Activated T-cell treated with anti-CD3 and anti-CD28 coated beads, Interleukin-2, amount 50 U/mL, for 48 hours (primary cell): ENCODE data around the gene ADAM8.
"Not testable (repeated sequence)": the region's sequence is repeated elsewhere in the genome, so short reads cannot be mapped to it uniquely, and the experiment has no call there.

Source experiments
- DNase-seq, 2 experiments: peaks; one replicate each; pipeline ENCODE4 v3.0.0-alpha.2; 2020

ADAM8 gene

DNA sequence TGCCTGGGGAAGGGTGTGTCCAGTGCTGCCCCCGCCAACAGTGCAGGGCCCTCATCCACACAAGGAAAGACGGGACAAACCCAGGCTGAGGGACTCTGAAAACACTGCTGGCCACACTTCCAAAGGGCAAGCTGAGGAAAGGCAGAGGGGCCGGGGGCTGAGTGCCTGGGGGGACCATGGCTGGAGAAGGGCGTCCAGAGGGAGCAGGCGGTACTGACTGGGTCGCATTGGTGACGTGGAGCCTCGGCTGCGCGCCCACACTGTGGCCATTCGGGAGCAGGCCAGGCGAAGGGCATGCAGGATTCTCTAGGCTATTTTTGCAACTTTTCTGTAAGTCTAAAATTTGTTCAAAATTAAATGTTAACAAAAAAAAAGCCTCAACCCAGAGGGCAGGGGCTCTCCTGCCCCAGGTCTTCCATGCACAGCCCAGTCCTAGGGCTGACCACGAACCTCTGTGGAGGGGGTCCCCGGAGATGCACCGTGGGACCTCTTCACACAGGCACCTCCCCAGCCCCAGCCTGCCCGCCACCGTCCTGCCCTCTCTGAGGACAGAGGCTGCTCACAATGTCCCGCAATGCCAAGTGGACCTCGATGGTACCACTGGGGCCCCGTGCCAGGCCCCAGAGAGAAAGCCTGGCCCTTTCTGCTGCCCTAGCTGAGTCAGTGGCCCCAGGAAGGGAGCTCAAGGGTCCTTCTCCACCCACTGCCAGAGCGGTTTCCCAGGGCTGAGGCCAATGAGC lies 10.4 kb downstream of the ADAM8 start:
- DNase-seq, result no peak

DNA sequence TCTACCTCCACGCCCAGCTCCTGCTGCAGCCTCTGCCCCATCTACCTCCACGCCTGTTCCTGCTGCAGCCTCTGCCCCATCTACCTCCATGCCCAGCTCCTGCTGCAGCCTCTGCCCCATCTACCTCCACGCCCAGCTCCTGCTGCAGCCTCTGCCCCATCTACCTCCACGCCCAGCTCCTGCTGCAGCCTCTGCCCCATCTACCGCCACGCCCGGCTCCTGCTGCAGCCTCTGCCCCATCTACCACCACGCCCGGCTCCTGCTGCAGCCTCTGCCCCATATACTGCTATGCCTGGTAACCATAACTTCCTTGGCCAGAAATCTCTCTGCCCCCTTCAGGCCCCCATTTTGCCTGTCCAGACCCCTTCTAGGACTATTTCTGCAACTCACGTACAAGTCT lies 11.6 kb downstream of the ADAM8 start:
- DNase-seq, result not testable (repeated sequence)

DNA sequence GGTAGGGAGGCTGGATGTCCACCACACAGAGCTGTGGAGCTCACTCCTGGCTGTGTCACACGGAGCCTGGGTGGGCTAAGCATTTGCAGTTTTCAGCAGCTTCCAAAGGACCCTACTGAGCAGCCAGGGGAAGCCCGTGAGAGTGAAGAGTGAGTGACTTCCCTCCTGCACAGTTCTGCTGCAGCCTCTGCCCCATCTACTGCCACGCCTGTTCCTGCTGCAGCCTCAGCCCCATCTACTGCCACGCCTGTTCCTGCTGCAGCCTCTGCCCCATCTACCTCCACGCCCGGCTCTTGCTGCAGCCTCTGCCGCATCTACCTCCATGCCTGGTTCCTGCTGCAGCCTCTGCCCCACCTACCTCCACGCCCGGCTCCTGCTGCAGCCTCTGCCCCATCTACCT lies 12.2 kb downstream of the ADAM8 start:
- DNase-seq, result no peak

DNA sequence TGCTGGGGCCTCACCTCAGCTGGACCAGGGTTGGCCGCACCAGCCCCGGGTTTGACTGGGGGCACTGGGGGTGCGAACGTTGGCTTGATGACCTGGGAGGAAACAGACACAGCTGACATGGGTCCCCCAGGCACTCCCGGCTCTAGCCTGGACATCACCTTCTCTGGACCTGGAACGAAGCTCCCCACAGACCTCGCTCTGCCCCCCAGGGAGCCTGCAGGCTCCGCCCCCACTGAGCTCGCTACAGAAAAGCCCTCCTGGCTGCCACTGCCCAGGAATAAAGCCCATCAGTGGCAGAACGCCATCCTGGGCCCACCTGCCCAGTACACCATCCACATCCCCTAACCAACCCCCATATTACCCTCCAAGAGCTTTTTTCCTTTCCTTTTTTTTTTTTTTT lies 13.0 kb downstream of the ADAM8 start:
- DNase-seq, result no peak

DNA sequence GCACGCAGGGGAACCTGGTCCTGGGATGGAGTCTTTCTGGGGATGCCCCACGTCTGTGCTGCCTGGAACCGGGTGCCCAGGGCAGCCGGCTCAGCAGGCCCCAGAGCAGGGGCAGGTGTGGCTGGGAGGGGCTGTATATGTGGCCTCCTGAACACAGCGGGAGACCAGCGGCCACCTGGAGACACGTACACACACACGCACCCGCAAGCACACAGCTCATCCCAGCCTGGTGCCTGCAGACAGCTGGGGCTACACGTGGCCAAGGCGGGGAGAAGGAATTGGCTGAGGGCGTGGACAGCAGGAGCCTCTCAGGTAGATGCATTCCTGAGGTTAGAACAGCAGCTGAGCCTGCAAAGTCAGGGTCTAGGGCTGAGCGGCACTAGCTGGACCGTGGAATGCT lies 14.0 kb downstream of the ADAM8 start:
- no peak for DNase-seq

DNA sequence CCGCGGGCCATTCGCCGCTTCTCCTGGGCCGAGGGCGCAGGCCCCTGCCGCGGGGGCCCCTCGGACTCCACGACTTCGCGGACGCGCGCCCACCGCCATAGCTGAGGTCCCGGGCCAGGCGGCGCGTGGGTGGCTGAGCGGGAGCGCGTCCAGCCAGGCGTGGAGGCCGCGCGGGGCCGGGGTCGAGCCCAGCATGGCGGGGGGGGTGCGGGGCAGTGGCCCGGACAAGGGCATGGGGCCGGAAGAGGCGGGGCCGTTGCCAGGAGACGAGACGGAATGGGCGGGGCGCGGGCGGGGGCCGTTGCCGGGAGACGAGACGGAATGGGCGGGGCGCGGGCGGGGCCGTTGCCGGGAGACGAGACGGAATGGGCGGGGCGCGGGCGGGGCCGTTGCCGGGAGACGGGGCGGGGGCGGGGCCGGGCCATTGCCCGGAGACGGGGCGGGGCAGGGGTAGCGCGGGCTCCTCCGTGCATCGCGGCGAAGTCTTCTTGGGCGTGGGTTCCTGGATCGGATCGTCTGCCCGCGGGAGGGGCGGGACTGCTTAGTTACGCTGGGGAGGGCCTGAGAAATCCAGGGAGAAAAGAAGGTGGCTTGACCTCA lies 14.8 kb downstream of the ADAM8 start:
- peak; percentile 91 to 92 for DNase-seq

DNA sequence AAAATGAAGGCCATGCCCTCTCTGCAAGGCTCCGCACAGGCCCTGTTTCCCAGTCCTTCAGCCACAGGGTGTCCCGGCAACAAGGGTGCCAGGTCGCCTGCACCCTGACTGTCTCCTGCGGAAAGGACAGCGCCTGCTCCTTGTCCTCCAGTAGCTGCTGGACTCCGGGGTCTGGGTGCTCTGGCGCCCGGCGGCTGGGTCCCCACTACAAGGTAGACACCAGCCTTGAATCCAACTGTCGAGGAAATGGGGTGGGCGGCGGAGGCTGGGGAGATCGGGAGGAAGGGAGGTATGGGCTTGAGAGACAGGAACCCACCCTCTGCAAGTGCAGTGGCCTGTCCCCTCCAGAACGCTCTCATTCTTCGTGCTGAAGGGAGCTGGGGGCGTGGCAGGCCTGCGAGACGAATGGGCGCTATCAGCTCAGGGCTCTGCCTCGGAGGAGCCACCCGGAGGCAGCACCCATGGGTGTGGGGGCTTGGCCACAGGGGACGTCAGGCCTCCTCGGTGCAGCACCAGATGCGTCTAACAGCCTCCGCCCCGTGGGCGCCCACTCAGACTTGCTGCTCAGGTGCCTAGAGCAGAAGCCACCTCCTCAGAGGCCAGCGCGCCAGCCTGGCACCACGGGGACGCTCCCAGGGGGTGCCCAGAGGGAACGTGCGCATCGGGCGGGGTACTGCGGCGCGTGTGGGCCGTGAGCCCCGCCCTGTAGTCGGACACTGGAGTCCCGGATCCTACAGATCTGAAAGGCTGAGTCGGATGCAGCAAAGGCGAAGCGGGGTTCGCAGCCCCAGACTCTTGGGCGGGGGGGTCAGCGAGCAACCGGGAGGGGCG lies 15.6 kb downstream of the ADAM8 start:
- DNase-seq, result peak; percentile 83 to 85

DNA sequence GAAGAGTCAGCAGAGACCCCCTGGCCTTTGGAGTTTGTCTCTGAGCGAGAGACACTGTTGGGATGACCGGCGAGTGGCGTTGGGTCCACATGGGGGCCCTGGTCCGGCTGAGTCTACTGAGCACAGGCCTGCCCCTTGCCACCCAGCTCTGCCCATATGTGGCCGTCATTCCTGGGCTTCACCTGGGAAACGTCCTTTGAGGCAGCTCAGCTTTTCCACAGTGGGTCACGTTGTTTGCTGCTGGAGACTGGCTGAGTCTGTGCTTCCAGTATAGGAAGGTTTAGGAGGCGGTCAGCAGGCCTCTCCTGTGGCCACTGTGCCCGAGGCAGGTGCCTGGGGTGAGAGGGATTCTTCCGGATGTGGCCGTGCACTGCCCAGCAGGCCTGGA lies 17.1 kb downstream of the ADAM8 start:
- DNase-seq, result no peak

DNA sequence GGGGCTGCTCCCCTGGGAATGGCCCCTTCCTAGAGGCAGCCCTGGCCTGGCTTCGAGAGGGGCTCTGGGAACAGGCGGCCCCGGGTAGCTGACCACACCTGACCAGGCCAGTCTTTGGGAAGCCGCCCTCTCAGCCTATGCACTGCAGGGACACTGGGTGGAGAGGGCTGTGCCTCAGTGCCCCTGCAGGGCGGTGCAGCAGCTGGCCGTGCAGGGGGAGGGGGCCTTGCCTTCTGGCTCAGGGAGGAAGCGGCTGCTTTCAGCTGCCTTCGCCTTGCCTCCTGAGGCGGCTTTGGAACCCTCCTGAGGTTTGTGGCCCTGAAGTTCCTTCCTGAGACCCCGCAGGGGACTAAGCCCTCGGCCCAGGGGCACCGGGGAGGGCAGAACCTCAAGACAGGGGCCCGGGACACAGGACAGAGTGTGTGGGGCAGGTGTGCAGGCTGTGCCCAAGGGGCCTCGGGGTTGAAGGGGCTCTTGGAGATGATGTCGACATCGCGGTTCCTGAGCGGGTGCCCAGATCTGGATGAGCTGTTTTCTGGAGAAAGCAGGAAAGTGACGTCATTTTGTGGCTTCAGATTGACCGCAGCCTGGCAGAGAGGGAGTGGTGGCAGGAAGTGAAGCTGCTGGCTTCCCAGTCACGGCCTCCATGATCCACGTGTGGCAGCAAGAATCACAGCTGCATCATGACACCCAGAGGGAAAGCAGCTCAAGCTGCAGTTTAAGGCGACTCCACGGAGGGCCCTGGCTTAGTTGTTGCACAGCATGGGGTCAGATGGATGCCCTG lies 17.7 kb downstream of the ADAM8 start:
- DNase-seq, result peak; percentile 94

DNA sequence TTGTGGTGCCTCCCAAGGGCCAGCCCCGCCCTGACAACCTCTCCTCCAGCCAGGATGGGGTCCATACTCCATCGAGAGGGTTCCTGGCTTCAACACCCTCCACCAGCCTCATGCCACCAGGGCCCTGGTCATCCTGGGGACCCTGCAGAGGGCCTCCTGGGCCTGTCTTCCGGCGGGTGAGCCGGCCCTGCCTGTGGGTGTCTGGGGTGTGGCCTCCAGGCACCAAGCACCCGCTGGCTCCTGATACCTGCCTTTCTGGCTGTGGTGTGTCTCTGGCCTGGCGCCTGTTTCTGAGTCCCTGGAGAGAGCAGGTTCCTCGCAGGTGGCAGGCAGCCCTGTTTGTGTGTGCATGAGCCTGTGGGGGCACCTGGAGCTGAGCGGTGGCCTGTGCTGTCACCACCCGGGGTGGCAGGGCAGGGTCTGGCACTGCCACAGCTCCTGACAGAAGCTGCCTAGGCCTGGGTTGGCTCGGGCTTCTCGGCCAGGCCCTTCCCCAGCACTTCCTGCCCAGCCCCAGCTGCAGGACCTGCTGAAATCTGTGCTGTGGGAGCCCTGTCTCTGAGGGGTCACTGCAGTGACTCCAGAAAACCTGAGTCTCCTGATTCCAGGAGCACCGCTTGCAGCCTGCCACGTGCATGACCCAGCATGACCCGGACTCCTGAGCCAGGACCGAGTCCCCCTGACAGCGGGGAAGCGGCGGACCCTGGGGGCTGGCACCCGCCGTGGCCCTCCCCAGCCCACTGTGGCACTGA lies 18.4 kb downstream of the ADAM8 start:
- DNase-seq, result peak; percentile 71 to 77

DNA sequence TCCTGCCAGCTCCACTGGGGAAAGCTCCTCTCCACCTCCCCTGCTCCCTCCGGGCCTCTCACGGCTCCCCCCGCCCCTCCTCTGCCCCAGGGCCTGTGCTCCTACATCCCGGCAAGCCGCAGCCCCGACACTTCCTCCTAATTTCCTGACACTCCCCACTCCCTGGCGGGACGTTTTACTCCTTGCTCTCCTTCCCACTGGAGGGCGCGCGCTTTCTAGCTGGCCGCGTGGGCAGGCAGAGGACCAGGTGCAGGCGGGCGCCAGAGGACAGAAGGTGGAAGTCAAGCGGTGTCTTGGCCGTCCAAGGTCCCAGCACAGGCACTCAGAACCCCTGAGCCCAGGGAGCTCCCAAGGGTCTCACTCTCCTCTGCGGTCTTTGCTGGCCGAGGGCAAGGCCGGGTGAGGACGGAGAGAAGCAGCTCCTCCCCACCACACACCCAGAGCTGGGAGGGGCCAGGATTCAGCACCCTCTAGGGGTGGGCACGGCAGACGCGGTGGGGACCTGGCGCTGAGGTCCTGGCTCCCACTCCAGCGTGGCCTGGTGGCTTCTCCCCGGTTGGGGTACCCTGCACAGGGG lies 19.1 kb downstream of the ADAM8 start:
- DNase-seq, result no peak

DNA sequence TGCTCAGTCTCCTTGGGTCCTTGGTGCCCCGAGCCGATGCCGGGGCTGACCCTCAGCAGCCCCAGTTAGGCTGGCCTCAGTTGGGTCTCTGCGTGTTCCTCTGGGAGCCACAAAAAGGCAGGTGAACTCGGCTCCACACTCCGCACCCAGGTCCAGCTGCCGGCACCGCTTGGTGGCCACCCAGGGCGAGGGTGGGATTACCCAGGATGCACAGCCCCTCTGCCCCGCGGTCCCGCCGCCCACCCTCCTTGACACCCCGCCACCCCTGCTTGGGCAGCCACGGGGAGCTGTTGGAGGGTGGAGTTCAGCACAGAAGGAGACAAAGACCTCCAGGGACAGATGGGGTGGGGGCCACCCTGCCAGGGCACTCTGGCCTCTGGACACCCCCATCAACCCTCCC lies 21.3 kb downstream of the ADAM8 start:
- no peak for DNase-seq

DNA sequence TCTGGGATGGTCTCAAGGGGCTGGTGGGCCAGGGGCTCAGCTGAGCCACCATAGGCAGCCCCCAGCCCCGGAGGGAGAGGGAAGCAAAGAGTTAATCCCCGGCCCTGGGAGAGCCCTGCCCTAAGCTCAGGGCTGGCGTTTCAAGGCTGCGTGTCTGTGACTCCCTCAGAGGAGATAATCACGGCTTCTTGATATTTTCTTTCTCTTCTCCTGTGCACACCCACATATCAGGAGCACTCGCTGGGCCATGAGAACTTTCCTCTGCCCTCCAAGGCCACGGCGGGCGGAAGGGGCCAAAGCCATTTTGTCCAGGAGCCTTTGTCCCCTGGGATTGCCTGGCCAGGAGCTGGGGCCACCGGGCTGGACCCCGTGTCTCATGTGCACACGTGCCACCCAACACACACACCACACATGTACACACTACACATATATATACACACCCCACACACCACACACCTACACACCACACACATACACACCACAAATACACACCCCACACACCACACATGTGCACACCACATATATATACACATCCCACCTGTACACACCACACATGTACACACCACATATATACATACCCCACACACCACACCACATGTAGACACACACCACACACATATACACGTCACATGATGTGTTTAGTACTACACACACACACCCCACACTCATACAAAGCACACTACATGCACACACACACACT lies 22.1 kb downstream of the ADAM8 start:
- no peak for DNase-seq

DNA sequence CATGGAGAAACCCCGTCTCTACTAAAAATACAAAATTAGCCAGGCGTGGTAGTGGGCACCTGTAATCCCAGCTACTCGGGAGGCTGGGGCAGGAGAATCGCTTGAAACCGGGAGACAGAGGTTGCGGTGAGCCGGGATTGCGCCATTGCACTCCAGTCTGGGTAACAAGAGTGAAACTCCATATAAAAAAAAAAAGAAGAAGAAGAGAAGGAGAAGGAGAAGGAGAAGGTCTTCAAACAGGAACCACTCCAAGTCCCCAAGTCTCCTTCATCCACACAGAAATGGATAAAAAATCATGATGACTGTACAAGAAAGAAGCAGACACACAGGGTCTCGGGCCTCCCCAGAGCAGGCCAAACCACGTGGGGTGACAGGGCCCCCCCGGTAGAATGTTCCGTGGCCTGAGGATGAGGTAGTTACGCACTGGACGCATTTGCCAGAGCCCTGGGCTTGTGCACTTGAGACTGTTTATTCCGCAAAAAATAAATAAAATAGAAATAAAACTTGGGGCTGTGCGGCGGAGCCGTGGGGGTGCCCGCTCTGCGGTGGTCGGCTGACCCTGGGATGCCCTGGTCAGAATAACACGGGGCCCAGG lies 23.2 kb downstream of the ADAM8 start:
- no peak for DNase-seq

DNA sequence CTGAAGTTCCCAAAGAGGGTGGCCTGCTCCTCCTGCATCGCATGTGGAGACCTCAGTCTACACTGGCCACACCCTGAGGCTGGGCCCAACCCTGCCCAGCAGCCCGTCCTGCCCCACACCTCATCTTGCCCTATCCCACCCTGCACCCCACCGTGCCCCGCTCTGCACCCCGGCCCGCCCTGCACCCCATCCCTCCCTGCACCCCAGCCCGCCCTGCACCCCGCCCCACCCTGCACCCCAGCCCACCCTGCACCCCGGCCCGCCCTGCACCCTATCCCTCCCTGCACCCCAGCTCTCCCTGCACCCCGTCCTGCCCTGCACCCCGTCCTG lies 24.5 kb downstream of the ADAM8 start:
- no peak for DNase-seq

DNA sequence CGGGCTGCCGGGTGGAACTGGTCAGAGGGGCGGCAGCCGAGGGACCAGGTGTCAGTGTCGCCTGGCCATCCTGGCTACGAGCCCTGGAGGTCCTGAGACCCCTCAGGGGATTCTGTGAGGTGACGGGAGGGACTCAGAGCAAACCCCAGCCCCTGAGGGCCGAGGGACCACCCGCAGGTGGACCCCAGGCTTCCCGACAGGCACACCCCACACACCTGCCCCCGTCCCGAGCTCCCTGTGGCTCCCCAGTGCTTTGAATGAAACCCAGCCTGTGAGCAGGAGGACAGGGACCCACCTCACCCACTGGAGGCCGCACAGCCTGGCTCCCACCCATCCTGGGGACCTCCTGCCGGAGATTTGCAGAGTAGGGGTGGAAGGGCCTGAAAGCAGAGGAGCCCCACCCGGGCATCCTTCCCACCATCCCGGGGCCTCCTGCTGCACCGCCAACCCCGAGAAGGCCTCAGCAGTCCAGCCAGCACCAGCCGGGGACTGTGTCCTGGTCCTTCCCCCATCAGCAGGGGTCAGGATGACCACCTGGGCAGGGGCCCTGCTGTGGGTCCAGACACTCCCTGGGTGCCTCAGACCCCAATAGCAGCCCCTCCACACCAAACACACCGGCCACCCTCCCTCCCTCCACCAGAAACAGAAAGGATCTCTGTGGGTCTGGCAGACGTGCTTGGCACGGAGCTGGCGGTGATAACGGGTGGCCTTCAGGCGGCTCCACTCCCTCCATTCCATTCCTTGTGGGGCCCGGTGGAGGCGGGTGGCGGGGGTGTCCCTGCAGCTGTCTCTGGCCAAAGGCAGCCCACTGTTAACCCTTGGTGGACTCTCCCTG lies 25.1 kb downstream of the ADAM8 start:
- DNase-seq, result no peak

DNA sequence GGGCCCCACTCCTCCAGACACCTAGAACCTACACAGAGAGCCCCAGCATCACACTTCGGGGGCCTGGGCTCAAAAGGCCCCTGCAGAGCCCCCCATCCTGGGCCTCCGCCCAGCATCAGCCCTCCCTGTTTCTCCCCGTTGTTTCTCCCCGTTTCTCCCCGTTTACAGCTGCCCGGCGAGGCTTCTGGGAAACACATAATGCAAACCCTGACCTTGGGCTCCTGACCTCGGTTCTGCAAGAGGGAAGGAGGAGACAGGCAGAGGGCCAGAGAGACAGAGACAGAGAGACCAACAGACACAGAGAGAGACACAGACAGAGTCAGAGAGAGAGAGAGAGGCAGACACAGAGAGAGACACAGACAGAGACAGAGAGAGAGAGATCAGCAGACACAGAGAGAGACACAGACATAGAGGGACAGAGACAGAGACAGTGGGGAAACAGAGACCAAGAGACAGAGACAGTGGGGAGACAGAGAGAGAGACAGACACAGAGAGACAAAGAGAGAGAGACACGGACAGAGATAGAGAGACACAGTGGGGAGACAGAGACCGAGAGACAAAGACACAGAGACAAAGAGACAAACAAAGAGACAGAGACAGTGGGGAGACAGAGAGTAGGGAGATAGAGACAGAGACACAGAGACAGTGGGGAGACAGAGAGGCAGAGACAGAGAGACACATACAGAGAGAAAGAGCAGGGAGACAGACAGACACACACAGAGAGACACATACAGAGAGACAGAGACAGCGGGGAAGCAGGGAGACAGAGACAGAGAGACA lies 26.5 kb downstream of the ADAM8 start:
- DNase-seq, result no peak

DNA sequence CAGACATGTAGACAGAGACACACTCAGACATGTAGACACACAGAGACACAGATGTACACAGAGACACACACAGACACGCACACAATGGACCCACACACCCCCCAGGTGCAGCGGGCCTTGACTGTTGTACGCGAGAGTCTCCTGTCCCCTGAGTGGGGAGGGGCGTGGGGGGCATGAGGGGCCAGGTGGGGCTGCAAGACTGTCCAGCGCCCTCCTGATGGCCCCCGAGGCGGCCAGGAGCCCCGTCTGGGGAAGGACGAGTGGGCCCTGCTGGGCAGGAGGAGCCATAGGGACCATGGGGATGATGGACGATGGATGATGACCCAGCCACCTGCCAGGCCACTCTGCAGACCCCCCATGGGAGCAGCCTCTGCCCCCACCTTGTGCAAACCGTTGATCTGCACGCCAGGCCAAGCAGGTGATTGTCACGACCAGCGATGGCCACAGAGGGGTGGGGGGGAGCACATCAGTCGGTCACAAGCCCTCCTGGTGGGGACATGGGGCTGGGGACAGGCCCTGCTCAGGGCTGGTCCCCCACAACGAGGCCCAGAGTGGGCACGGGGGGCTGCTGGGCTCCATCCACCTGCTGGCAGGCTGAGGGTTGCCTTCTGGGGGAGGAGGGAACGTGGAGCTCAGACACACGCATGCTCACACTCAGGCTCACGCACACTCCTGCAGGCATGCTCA lies 27.4 kb downstream of the ADAM8 start:
- no peak for DNase-seq

DNA sequence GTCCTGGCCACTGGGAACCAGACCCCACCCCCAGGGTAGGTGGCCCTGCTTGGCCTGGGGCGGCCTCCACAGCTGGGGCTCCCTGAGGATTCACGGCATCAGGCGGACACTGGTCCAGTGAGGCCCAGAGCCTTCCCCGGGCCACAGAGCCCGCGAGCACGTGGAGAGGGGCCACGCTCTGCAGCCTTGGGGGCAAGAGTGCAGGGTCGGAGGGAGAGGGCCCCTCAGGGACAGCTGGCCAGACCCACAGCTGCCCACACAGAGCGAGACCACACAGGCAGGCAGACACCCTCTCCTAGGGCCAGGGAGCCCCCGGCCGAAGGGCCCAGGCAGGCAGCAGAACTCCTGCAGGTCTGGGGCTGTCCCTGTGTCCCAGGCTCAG lies 28.3 kb downstream of the ADAM8 start:
- DNase-seq, result no peak
